ENCODE measurements around the gene CAPZB. TPM values are rescaled to one million over a fixed set of nuclear protein-coding genes. Genes with fewer than 3 reads are reported as not detected.

Gene CAPZB
- total RNA-seq, 1 experiment from 2014 or later = 348 TPM

DNA sequence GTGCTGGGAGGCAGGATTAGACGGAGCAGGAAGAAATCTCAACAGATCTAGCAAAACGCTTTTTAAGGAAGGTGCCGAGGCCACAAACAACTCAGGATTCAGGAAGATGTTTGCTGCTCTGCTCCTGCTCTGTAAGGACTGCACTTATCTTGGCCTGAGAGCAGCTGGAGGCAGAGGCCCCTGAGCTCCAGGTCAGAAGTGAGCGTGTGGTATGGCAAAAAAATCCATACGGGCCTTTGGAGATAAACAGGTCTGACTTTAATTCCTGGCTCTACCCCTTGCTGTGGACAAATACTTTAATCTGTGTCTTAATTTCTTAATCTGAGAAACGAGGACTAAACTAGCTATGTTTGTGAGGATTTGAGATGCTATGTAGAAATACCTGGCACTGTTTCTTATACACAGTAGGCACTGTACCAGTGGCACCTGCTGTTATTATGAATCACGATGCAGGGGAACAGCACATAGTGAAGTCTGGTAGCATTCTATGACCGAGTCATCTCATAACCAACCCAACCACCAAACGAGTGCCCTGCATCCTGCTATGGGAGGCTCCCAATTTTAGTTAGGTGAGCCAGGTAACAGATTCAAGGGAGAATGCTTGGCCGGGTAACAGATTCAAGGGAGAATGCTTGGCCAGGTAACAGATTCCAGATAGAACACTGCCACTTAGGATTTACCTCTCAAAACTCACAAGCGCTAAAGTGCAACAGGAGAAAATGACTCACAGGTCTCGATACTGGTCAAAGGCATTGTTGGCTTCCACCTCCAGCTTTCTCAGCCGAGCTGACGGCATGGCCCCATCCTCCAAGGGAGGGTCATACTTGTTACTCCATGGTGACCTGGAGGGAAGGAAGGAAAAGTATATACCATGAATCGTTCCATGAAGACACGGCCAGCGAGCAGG lies 107.3 kb downstream of the CAPZB start:
- no CpG with 5 or more reads among the region's 17 CpGs for WGBS (ENCODE audit: extremely low coverage, insufficient read length, low lambda C conversion rate)
- Histone ChIP-seq H2AK5ac (ENCODE audit: insufficient read length, low read length) (no peak overlapping the region), H3K4me2 (ENCODE audit: insufficient read depth, insufficient read length, low read length) (no peak overlapping the region), H3K4me1 (ENCODE audit: insufficient read depth, low read length) (no peaks in the 10 kb centered on the region), H4K20me1 (ENCODE audit: control insufficient read depth, insufficient read depth, insufficient read length) (no peaks in the 10 kb centered on the region), H3K79me1 (ENCODE audit: insufficient read depth, low read depth, low read length, poor library complexity, severe bottlenecking) (no peaks in the 10 kb centered on the region), H2BK5ac (ENCODE audit: insufficient read length, low read length) (no peak overlapping the region), H3K27ac (ENCODE audit: insufficient read length, low read depth, low read length) (no peak overlapping the region), H3K14ac (ENCODE audit: insufficient read depth, low read length) (no peak overlapping the region), H3K9me3 (ENCODE audit: control insufficient read depth, low read depth, low read length) (no peaks in the 10 kb centered on the region), H2BK120ac (ENCODE audit: low read depth, low read length, poor library complexity, severe bottlenecking) (no peak overlapping the region), H2BK15ac (ENCODE audit: low read depth, low read length) (no peak overlapping the region), H2BK20ac (ENCODE audit: low read depth, low read length, poor library complexity, severe bottlenecking) (no peak overlapping the region), H3K9ac (ENCODE audit: extremely low read depth, insufficient read length, low read length) (no peak overlapping the region), H3K27me3 (ENCODE audit: insufficient read depth, low read length) (no peaks in the 10 kb centered on the region), H3K18ac (ENCODE audit: insufficient read length, low read depth, low read length) (no peak overlapping the region), H4K5ac (ENCODE audit: insufficient read length, low read depth, low read length) (no peak overlapping the region), H3K4ac (ENCODE audit: low read depth, low read length) (no peak overlapping the region), H4K91ac (ENCODE audit: insufficient read length, low read depth, low read length) (no peak overlapping the region), H3K23me2 (ENCODE audit: insufficient read length, low read depth, low read length, poor library complexity, severe bottlenecking) (no peaks in the 10 kb centered on the region), H3T11ph (ENCODE audit: low read length) (no peak overlapping the region), H4K8ac (replicated peaks; ENCODE audit: insufficient read length, low read depth, low read length) (no peak overlapping the region), H3K56ac (ENCODE audit: insufficient read length, low read depth, low read length) (no peak overlapping the region), H3K23ac (ENCODE audit: insufficient read length, low read depth, low read length) (no peak overlapping the region), H2BK12ac (ENCODE audit: insufficient read length, low read depth, low read length) (no peak overlapping the region), H2AFZ (ENCODE audit: low read length) (no peak overlapping the region), H3K79me2 (ENCODE audit: insufficient read depth, low read length) (no peaks in the 10 kb centered on the region)
- peaks cover 21 to 64% (median 45%) of the 10 kb centered on the region in 3 experiments for H3K36me3 Mint-ChIP-seq (ENCODE audit: insufficient read depth in 1 of 3, low read depth in 3 of 3)
- DNase-seq = no peak
- H3K4me1 Mint-ChIP-seq = no peaks in the 10 kb centered on the region
- TF ChIP-seq CTCF (conservative IDR thresholded peaks at IDR 0.05) = no peak
- peak overlapping the region in 2 of 3 experiments; percentile 23 to 61; a peak in 1 of 7 replicates for H3K27ac Mint-ChIP-seq
- no peaks in the 10 kb centered on the region for H3K9me3 Mint-ChIP-seq
- no peaks in the 10 kb centered on the region for H3K27me3 Mint-ChIP-seq (ENCODE audit: low read depth)
- H3K4me3 Mint-ChIP-seq = no peak overlapping the region

All from H9 (cell line).